Myocyte (in vitro differentiated cells): ENCODE measurements around the gene ACP6. TPM values are rescaled to one million over a fixed set of nuclear protein-coding genes. Genes with fewer than 3 reads are reported as not detected.
A peak's percentile ranks its signal among the peaks of the same experiment; 100 is the strongest.
"Not testable (repeated sequence)": the region's sequence is repeated elsewhere in the genome, so short reads cannot be mapped to it uniquely, and the experiment has no call there.

Source experiments
- DNase-seq: peaks from one replicate; pipeline ENCODE4 v3.0.0-alpha.2; 2012; ENCODE audit warnings: low read depth
- total RNA-seq: library from RNA; depleted of rRNA; stranded (reverse); fragments of >200 nt; gene quantifications from 2 replicates; pipeline ENCODE4 v1.2.3, GENCODE V29; 2014

ACP6 gene
- total RNA-seq, 1 donor from 2014 or later, result 10.8 TPM

- no peak for DNase-seq
These were observed 46.3 kb downstream of the ACP6 start for GRCh38 chr1:147624011-147624410.

DNA sequence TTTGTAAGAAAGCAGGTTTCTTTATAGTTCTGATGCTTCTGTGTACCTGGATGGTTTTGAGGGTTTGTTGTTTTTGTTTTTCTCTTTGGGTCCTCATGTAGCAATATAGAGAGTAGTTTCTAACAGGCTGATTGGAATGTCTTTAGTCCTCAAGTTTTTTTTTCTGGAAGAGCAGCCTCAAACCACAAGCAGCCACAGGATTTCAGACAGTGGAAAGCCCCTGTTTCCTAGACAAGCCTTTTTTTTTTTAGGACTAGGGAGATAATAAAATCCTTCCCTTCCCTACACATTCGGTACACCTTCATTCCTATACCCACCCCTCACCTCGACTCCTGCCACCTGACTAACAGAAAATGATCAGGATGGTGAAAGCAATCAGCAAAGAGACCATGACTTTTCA is 47.6 kb downstream of the ACP6 start:
- DNase-seq, result peak; percentile 58

GRCh38 chr1:147620543-147620942 is 49.8 kb downstream of the ACP6 start:
- DNase-seq, result no peak

DNA sequence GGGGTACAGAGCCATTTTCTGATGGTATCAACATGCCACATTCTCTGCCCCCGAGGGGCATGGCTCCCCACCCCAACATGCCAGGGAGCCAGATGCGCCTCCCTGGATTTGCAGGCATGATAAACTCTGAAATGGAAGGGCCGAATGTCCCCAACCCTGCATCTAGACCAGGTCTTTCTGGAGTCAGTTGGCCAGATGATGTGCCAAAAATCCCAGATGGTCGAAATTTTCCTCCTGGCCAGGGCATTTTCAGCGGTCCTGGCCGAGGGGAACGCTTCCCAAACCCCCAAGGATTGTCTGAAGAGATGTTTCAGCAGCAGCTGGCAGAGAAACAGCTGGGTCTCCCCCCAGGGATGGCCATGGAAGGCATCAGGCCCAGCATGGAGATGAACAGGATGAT is 50.6 kb downstream of the ACP6 start:
- no peak for DNase-seq

- DNase-seq, result no peak
These were observed 51.6 kb downstream of the ACP6 start for GRCh38 chr1:147618771-147619170.

DNA sequence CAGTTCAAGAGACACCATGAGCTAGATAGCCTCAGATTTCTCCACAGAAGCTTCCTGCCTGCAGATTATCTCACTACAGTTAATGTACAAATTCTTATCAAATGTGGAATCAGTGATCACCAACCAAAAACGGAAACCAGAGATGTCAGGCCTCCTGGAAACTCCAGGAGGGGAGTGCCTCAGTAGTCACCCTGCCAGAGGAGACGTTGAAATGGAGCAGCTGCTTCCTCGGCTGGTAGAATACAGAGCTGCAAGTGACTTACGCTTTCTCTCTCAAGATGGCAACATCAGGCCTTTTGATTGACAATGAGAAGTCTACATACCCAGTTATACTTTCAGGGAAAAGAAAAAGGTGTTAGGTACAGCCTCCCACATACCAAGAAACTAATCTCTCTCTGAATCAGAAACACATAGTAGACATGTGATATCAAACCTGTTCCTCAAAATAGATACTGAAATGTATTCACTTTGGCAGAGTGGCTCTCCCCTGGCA is 52.2 kb downstream of the ACP6 start:
- no peak for DNase-seq

DNA sequence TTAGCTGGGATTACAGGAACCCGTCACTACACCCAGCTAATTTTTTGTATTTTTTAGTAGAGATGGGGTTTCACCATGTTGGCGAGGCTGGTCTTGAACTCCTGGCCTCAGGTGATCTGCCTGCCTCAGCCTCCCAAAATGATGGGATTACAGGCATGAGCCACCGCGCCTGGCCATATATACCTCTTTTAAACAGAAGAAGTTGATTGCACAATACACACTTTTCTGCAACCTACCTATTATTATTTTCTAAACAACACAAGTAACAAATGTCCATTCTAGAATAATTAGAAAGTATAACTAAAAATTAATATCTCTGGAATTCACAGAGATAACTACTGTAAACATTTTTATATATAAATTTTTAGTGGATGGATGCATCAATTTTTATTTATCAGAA is 55.4 kb downstream of the ACP6 start:
- DNase-seq, result not testable (repeated sequence)

- peak; percentile 76 for DNase-seq
These were observed 56.8 kb downstream of the ACP6 start for GRCh38 chr1:147613506-147613905.

GRCh38 chr1:147612366-147612765 is 58.0 kb downstream of the ACP6 start:
- DNase-seq, result peak; percentile 70

GRCh38 chr1:147611586-147611985 is 58.7 kb downstream of the ACP6 start:
- peak; percentile 46 for DNase-seq

GRCh38 chr1:147611021-147611426 is 59.3 kb downstream of the ACP6 start:
- DNase-seq, result no peak

DNA sequence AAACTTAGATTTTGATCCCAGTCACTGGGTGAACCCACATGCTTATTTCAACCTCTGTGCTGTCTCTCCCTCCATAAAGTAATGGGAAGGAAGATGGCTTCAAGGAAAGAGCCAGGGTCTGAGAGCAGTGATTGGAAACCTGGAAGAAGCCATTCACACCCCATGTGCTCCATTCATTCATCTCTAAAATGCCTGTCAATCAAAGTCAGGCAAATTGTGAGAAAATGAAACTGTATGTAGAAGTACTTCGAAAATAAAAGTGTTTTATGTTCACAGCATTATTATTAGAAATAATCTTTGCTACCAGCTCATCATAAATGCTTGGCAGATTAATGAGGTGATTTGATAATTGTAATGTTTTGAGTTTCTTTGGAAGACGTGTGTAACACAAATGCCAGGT is 61.0 kb downstream of the ACP6 start:
- no peak for DNase-seq

GRCh38 chr1:147608596-147608995 is 61.7 kb downstream of the ACP6 start:
- no peak for DNase-seq

DNA sequence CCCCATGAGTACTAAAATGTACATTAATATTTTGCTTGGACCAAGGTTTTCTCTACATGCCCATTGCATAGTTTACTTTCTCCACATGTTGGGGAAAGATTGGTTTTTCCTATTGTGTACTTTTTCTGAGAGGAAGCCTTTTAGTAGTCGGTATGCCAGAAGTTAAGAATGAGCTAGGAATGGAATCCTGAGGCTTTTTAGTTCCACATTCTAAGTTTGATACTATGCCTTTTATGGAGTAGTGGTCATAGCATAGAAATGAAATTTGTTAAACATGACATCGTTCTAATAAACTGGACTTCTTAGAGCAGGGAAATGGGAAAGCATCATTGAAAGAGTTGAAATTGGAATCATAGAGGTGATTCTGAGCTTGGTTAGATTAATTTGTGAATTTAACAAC is 64.7 kb downstream of the ACP6 start:
- no peak for DNase-seq

DNA sequence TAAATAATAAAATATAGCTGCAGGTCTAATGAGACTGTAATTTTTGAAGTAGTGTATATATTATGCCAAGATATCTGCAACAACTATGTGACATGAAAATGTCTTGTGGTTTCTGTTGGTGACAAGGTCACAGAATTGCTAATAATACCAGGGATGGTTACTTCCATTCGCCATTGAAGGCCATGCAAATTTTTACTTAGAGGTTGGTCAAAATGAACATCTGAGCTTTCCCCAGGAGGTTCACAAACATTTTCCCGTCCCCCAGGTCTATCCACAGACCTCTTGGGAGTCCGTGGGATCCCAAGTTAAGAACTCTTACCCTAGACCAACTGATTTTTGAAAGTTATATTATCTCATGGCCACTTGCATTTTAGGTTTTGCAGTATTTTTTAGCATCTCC is 66.3 kb downstream of the ACP6 start:
- DNase-seq, result no peak

DNA sequence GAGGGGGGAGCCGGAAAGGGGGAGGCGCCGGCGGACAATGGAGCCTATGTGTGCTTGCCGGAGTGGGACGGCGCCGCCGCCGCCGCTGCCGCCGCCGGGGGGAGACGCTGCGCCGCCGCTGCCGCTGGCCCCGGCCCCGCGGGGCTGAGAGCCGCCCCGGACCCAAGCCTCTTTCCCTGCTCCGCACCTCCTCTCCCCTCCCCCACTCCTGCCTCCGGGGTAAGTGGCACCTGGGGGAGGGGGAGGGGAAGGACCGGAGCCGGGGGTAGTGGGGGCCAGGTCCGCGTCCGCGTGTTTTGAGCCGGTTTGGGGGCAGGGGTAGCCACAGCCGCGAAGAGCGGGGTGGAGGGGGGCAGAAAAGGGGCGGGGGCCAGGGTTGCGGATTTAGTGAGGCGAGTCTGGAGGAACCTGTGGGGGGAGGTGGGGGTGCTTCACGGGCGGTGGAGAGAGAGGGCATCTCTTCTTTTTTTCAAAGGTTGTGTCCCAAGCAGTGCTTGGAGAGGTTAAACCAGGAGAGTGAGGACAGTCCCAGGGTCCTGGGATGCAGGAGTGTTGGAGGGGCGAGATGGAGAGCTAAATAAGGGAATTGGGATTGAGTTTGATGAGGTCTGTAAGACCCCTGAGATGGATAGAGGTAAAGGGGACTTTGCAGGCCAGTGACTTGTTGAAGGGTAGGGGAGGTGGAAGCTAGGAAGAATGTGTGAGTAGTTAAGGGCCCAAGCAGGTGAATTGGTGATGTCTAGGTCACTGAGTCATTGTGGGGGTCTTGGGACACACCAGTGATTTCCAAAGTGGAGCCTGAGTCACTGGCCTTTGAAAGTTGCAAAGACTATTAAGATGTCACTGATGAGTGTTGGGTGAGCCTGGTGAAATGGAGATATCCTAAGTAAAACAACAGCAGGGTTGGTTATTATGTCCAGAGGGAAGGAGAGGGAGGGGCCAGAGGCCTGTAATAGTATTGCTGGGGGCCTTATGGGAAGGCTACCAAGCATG is 69.9 kb downstream of the ACP6 start:
- peak; percentile 6 for DNase-seq

DNA sequence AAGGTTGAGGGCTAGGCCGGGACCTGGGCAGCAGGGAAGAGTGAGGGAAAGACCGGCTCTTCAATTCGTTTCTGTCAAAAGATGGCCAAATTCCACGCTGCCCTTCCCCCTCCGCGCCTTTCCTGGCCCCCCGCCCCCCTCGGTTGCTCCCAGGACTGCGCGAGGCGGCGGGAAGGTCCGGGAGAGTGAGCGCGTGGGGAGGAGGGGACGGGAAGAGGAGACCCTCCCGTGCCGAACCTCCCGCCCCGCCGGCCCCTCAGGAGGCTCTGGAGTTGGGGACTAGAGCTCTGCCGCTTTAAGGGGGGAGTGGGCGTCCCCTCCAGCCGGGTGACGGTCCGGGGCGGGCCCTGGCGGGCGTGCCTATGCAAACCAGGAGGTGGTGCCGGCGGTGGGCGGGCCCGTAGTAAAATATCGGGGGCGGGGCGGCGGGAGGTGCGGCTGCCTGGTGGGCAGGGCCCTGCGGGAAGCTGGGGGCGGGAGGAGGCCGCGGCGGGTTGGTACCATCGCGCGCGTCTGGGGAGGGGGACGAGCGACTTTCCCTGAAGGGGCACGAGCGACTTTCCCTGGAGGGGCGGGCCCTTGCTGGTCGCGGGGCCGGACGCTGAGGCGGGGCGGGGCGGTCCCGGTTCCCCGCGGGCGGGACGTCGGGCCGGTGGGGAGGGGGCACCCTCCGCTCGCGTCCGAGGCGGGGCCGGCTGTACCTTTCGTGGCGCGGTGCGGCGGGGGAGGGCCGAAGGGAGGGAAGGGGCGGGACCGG is 70.8 kb downstream of the ACP6 start:
- DNase-seq, result peak; percentile 95

- DNase-seq, result peak; percentile 23
These were observed 71.5 kb downstream of the ACP6 start for GRCh38 chr1:147598621-147599361.

- DNase-seq, result no peak
These were observed 73.3 kb downstream of the ACP6 start for GRCh38 chr1:147597010-147597409.
